HuH-7 (cell line): ENCODE data around the gene ARHGAP6.
"Not testable (repeated sequence)": the region's sequence is repeated elsewhere in the genome, so short reads cannot be mapped to it uniquely, and the experiment has no call there.

Experiments used
- DNase-seq: peaks from one replicate; pipeline ENCODE4 v3.0.0; 2011; ENCODE audit warnings: low spot score

Gene ARHGAP6

DNA sequence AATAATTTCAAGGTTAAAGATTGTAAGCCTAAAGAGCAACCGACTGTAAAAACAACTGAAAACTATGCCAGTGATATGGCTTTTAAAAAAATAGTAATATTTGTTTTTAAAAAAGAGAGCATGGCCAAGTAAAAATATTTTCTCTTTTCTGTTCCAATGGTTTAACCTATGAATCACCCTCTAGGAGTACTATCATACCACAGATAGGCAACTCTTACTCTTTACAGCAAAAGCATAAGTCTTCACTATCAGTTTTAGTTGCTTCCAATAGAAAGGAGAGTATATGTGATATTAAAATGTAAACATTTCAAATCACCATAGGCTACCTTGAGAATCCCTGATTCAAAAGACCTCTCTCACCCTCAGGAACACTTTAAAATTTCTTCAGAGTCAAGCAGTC is 269.9 kb downstream of the ARHGAP6 start:
- no peak for DNase-seq

DNA sequence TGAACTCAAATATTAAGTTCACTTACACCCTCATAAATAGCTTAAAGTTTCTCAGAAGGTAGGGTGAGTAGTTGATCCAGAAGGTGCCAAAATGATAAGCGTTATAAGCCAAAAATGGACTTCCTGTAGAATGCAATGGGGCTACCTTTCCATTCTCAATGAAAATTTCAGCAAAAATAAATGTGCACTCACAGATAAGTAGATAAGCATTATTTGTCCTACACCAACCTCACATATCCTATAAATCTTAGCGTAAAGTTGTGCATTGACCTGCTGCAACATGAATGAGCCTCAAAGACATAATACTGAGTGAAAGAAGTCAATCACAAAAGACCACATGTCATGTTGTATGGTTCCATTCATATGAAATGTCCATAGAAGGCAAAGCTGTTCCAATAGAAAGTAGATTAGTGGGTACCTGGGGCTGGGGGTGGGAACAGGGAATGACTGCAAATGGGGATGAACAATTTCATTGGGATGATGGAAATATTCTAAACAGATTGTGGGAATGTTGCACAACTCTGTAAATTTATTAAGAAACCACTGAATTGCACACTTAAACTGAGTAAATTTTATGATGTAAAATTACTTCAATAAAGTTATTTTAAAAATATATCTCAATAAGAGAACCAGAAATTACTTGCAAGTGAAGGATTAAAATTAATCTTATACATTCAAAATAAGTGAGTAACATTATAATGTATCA is 271.6 kb downstream of the ARHGAP6 start:
- DNase-seq = no peak

DNA sequence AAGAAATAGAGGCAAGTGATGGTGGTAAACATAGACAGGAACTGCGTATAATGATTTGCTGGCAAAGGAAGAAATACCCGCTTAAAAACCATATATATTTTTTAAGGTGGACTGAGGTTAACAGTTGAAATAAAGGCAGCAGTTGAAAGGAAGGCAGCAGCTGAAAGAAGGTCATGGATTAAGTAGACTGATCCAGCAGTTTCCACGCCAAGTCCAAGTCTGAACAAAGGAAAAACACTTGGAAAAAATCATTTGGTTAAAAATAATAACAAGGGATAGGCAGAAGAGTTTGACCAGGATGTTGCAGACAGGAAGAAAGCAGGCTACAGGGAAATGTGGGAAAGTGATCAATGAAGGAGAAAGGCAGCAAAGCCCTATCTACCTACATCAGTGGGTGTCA is 278.9 kb downstream of the ARHGAP6 start:
- no peak for DNase-seq

DNA sequence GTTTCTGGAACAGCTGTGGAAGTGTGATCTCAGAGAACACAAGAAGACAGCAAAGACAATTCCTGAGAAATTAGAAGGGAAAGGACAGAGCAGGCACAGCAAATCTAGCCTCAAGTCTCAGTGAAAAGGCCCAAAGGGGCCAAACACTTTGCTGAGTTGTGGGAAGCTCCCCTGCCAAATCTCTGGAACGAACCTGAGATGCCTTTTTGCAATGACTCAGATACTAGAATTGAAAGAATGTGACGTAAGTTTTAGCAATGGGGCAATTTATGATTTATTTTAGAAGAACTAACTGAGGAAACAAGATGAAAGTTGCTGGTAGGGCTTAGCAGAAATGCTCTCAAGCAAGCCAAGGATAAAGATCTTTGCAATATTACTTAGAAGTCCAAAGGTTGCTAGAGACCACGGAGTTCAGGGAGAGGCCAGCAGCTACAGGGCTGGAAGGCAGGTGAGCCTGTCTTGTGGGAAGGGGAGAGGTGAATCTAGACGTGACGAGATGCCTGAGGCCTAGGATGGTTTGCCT is 279.7 kb downstream of the ARHGAP6 start:
- DNase-seq = no peak

DNA sequence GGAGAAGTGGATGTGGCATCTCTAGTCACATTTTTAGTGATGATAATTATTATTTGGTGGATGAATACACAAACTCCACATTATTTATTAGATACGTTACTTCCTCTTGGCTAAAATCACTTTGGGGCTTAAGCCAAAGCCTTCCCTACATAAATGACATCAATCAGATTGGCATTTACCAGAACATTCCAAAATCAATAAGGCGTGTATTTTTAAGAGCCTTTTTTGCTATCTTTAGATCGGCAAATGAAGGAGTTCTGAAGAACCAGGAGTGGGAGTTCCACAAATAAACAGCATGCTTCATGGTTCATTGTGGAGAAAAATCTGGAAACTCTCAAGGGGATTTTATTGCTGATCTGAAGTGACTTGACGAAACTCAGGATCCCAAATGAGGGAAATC is 282.8 kb downstream of the ARHGAP6 start:
- no peak for DNase-seq

DNA sequence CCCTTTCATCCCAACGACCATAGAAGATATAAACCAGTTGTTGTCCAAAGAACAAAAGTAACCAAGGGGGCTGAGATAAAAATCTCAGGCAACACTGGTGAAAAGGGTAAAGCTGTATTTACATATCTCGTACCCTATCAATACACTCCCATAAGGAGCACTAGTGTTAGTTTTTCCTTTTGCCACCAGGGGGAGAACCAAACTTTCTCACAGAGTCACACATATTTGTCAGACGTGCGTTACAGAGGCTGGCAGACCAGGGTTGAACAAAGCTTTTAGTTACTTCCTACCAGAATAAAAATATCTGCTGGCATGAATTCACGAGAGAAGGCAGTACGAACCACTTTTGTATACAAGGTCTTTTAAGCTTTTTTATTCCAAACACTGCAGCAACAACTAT is 284.3 kb downstream of the ARHGAP6 start:
- DNase-seq = peak; percentile 1

DNA sequence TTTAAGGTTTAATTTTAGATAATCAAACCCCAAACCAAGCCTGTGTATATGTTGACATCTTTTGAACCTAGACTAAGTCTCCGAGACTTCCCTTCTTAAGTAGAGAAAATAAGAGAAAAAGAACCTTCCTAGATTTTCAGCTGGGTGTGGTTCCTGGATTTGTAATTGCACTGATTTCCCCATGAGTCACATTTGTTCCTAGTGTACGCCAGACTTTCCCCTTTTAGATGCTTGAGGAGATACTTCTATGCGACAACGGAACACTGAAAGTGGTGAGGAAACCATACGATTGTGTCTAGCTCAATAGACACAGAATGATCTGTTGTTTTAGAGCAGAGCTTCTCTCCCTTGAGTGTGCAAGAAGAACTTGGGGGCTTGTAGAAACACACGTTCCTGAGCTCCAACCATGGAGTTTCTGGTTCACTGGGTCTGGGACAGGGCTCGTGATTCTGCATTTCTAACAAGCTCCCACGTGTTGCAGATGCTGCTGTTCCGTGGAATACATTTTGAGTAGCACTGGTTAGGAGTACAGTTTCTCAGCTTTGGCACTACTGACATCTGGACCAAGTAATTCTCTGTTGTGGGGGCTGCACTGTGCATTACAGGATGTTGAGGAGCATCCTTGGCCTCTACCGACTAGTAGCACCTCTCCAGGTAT is 285.4 kb downstream of the ARHGAP6 start:
- DNase-seq = no peak

DNA sequence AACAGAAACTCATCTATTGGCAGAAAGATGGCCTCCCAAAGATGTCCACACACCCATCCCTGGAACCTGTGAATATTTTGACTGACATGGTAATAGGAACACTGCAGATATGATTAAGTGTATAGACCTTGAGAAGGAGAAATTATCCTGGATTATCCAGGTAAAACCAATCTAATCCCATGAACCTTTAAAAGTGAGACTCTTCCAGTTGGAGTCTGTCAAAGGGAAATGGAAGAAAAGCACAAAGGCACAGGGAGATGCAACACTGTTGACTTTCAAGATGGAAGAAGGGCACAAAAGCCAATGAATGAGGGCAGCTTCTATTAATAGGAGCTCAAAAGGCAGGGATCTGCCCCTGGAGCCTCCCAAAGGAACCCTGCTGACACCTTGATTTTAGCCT is 289.6 kb downstream of the ARHGAP6 start:
- DNase-seq = no peak

DNA sequence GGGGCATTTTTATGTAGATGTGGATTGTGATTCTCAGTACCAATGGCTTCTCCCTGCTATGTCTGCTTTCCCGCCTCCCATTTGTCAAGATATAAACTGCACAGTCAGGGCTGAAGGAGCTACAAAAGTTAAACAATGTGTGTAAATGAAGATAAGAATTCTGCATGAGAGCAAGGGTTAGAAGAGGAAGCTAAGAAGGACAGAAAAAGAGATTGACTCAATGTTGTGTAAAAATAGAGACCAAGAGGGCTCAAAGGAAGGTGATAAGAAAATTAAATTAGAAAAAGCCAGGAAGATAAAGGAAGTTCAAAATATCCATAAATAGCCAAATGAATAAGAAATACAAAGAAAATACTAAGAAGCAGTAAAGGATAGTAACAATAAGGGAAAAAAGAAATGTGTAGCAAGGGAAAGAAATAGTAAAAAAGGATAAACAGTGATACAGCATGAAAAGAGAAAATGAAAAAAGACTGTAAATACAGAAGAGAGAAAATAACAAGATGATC is 290.1 kb downstream of the ARHGAP6 start:
- DNase-seq = no peak

DNA sequence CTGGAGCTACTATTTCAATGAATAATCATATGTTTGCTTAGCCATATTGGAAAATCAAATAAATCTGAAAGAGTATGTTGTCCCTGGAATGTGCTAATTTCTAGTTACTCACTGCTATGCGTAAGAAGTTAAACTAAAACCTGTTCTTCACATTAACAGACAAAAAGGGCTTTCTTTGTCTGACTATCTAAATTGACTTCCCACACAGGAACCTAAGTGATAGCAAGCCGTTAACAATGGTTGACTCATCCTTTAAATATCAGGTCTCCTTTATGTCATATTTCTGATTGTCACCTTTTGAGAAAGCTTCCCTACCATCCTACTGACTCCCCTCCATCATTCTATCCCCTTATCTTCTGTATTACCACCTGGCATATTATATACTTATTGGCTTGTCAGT is 291.1 kb downstream of the ARHGAP6 start:
- no peak for DNase-seq

DNA sequence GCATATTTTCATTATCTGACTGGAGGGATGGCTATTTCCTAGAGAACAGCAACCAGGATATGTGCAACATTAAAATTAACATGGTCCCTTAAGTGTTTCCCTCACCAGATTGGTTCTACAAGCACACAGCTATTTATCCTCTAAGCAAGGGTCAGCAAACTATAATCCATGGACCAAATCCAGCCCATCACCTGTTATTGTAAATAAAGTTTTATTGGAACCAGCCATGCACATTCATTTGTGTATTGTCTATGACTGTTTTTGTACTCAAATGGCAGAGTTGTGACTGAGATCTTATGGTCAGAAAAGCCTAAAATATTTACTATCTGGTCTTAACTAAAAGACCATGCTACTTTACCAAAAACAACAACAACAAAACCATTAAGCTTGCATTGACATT is 294.6 kb downstream of the ARHGAP6 start:
- no peak for DNase-seq

DNA sequence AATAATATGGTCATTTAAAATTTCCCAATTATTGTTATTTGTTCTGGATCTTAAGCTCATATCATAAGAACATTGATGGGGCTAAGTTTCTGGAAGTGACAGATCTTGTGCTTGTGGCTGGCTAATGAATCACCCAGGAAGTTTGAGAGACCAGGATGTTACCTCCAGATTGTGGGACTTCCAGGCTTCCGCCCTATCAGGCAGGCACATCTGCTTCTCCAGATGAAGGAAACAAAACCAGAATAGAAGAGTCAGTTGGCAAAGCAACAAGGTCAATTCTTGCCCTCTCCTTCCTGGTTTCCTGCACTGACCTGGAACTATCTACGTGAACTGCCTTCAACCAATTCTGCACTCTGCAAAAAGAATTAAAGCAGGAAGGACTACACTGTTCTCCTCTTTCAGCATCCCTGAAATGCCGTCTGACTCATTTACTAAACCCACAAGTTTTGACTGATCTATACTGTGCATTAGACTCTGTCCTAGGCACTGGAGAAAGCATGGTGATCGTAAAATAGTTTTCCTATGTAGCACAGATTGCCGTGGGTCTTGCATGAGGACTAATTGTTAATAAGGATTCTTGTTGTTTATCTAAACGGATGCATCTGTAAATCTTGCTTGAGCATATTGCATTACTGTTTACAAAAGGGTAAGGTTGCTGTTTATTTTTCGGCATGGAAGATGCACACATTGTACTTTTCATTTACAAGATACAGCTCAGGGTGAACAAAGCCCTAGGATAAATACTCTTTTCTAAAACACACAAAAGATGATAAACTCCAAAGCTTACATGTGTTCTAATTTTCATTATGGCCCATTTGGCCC is 297.9 kb downstream of the ARHGAP6 start:
- DNase-seq = no peak

DNA sequence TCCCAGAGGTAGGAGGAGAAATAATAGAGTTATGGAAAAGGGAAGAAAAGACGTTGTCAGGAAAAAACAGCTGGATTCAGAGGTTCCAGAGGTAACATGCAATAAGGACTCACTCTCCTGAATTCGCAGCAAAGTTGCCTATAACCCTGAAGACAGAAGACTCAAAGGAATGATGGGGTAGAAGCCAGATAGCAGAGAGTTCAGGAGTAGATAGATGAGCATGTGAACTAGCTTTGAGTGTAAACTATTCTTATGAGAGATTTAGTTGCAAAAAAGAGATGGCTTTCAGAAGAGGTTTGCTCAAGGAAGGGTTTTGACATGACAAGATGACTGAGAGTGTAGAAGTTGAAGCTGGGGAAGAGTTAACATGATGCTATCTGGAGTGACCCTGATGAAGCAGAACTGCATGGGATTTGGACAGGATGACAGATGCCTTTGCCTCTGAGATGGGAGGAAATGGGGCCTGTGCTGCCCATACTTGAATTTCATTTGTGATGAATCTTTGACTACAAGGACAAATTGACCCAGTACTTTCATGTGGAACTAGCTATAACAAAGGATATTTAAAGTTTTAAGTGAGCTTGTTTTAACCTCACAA is 298.6 kb downstream of the ARHGAP6 start:
- DNase-seq = no peak

DNA sequence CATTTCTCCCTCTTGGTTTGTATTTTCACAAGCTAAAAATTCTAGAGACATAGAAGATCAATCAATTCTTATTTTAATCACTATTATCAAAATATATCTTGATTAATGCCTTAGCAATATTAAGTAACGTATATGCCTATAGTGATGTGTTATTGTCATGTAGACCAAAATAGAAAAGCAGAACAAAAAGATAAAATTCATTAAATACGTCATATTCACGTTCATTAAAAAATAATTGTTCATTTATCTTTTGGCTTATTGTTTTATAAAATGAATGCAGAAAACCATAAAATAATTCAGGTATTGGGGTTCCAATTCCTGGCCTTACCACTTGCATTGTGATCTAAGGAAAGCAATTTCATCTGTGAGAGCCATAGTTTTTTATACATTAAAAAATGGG is 300.3 kb downstream of the ARHGAP6 start:
- no peak for DNase-seq

DNA sequence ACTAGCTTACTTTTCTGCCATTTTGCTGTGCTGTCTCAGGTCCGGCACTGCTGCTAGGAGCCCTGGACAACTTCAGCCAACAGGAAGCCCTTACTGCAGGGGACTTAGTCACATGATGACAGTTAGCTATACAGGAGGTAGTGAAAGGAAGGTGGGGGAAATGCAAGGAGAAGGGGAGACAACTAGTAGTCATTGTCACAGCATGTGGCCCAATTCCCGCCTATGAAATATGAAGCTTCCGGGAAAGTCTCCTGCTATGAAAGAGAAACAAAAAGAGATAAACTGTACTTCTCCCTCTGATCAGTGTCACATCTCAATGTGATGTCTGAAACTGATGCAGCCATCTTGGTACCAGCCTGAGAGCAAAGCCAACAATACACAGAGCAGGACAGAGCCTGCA is 300.9 kb downstream of the ARHGAP6 start:
- no peak for DNase-seq

DNA sequence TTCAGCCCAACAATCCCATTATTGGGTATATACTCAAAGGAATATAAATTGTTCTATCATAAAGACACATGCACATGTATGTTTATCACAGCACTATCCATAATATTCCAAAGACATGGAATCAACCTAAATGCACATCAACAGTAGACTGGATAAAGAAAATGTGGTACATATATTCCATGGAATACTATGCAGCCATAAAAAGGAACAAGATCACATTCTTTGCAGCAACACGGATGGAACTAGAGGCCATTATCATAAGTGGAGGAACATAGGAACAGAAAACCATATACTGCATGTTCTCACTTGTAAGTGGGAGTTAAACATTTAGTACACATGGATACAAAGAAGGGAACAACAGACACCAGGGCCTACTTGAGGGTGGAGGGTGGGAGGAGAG is 301.9 kb downstream of the ARHGAP6 start:
- DNase-seq = not testable (repeated sequence)

DNA sequence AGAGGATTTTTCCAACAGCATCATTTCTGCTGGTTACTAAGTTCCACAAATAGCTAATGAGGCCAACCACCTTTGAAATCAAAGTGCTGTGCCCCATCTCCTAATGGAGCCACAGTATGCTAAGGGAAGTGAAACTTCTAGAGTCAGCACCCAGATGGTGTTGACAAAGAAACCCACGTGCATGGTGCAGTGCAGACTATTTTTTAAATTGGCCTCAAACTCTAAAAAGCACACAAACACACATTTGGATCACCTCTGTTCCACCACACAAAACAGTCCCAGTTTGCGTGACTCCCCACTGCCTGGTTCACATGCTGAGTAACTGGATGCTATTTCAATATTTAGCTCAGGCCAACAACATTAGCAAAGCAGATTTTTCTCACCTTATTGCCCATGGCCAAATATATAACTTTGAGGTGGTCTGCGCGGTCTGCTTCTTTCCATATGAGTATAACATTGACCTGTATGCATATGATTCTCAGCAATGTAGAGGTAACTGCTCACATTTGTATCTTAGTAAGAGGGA is 302.6 kb downstream of the ARHGAP6 start:
- no peak for DNase-seq

DNA sequence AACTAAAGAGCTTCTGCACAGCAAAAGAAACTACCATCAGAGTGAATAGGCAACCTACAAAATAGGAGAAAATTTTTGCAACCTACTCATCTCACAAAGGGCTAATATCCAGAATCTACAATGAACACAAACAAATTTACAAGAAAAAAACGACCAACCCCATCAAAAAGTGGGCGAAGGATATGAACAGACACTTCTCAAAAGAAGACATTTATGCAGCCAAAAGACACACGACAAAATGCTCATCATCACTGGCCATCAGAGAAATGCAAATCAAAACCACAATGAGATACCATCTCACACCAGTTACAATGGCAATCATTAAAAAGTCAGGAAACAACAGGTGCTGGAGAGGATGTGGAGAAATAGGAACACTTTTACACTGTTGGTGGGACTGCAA is 304.1 kb downstream of the ARHGAP6 start:
- not testable (repeated sequence) for DNase-seq

DNA sequence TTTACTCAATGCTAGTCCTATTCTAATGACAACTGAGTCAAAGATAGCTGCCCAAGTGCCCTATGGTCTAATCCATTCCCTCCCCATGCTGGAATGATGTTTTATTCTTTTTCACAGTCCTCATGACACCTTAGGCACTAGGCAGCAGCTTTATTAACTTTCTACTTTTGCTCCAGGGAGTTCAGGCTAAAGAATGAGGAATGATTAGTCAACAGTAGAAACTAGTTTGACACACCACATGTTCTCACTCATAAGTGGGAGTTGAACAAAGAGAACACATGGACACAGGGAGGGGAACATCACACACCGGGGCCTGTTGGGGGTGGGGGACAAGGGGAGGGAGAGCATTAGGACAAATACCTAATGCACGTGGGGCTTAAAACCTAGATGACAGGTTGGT is 309.8 kb downstream of the ARHGAP6 start:
- not testable (repeated sequence) for DNase-seq

DNA sequence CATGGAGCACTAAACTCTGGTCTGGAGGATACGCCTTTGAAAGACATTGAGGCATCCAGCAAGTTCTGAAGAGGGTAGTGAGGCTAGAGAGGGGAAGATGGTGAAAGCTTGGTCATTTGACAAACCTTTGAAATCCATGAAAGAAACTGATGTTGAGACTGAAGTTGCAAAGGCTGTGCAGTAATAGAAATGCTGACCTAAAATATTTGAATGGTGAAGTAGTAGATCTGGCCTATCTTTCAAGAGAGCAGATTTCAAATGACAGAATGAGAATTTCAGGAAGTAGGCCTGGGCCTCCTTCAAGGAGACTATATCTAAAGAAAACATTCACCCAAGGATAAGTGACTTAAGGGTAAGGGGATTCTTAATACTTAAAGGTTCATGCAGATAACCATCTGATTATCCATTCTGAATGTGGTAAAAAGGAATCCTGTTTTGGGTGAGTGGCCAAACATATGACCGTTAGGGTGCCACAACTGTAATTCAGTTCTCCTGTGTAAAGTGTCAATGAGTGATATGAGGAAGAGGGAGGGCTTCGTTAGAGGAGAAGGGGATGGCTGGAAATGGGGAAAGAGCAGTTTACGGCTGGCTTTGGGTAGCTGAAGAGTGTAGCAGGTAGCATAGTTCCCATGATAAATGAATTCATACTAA is 310.3 kb downstream of the ARHGAP6 start:
- no peak for DNase-seq

DNA sequence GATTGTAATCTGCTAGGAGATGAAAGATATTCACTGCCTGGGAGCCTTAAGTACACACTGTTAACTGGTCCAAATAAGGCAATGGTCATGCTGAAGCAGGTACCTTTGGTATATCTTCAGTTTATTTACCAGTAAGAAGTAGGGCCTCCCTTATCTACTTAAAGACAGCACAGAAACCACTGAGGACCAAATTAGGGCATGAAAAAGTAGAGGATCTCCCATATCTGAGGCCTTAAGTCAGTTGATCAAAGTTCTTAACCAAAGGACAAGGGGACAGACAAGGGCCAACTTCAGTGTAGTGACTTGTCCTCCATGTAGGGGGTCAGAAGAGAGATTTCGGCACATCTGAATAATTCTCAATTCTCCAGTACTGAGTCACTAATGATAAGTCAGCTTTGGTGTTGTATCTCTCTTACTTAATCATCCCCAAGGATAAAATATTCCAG is 313.4 kb downstream of the ARHGAP6 start:
- no peak for DNase-seq
